H1 (cell line): Measurements from ENCODE around the gene CHCHD6. TPM values are rescaled to one million over a fixed set of nuclear protein-coding genes. Genes with fewer than 3 reads are reported as not detected.

Experiments used
- CTCF ChIA-PET: fragments of 300-600 bp; sonication (Branson Sonifier 250); formaldehyde crosslinking; loops from one replicate; lab custom pipeline; 2021; ENCODE audit not compliant: partially characterized antibody; lab: Charles Lee
- POLR2A ChIA-PET: fragments of 300-600 bp; sonication (Branson Sonifier 250); formaldehyde crosslinking; loops from one replicate; lab custom pipeline; 2021; ENCODE audit warnings: inconsistent platforms; ENCODE audit not compliant: partially characterized antibody; lab: Charles Lee
- DNase-seq, 2 experiments: peaks; one replicate each; pipeline versions ENCODE4 v3.0.0 to v3.0.0-alpha.2; 2010 to 2022; ENCODE audit warnings: low spot score in 2 of 2, low read depth in 1 of 2, mixed read lengths in 1 of 2
- FAIRE-seq: peaks from 2 replicates; lab custom pipeline; 2011; peaks lifted over from hg19 to GRCh38; lab: Jason Lieb, UNC
- H2AFZ ChIP-seq: 2 replicates; pipeline ENCODE4 v1.8.1; 2012; ENCODE audit warnings: low read length, inconsistent platforms
- H2AK5ac ChIP-seq: 2 replicates; pipeline ENCODE4 v1.6.1; 2013; ENCODE audit warnings: low read depth, low read length
- H2BK120ac ChIP-seq: replicated peaks from 2 replicates; pipeline ENCODE3; 2013; ENCODE audit warnings: low read depth, low read length, inconsistent platforms
- H2BK12ac ChIP-seq: 2 replicates; pipeline ENCODE4 v1.6.1; 2013; ENCODE audit warnings: low read depth, low read length
- H2BK15ac ChIP-seq: 2 replicates; pipeline ENCODE4 v1.6.1; 2013; ENCODE audit warnings: low read length
- H2BK20ac ChIP-seq: 2 replicates; pipeline ENCODE4 v1.6.1; 2013; ENCODE audit warnings: low read length
- H2BK5ac ChIP-seq: 2 replicates; pipeline ENCODE4 v1.6.1; 2013; ENCODE audit warnings: low read depth, low read length
- H3K14ac ChIP-seq: 2 replicates; pipeline ENCODE4 v1.6.1; 2013; ENCODE audit warnings: inconsistent platforms; ENCODE audit not compliant: insufficient read length
- H3K18ac ChIP-seq: 2 replicates; pipeline ENCODE4 v1.6.1; 2013; ENCODE audit warnings: low read length; ENCODE audit errors: extremely low read depth
- H3K23ac ChIP-seq: 2 replicates; pipeline ENCODE4 v1.6.1; 2013; ENCODE audit warnings: inconsistent platforms; ENCODE audit not compliant: insufficient read length
- H3K23me2 ChIP-seq: 2 replicates; pipeline ENCODE4 v1.6.1; 2013; ENCODE audit warnings: low read depth, low read length
- H3K27ac ChIP-seq: 2 replicates; pipeline ENCODE4 v1.6.1; 2011; ENCODE audit warnings: low read depth, low read length, inconsistent platforms
- H3K27me3 ChIP-seq, 4 experiments: replicated peaks in 1 of 4; 1 replicate in 1 of 4; 2 replicates in 3 of 4; pipeline versions ENCODE4 v1.6.1 to v1.8.1; 2011 to 2013; ENCODE audit warnings: low read length in 3 of 4, mild to moderate bottlenecking in 3 of 4, inconsistent platforms in 2 of 4, mixed read lengths in 2 of 4, moderate library complexity in 1 of 4; ENCODE audit not compliant: control insufficient read depth in 3 of 4, insufficient read depth in 3 of 4; ENCODE audit errors: extremely low read depth in 1 of 4
- H3K36me3 ChIP-seq, 4 experiments: 2 replicates each; pipeline versions ENCODE4 v1.6.1 to v1.8.1; 2011 to 2013; ENCODE audit warnings: mild to moderate bottlenecking in 4 of 4, low read length in 3 of 4, moderate library complexity in 2 of 4, control low read depth in 1 of 4, inconsistent platforms in 1 of 4; ENCODE audit not compliant: insufficient read depth in 4 of 4, control insufficient read depth in 2 of 4
- H3K4ac ChIP-seq: replicated peaks from 2 replicates; pipeline ENCODE3; 2013; ENCODE audit warnings: low read length, low read depth, mixed read lengths, inconsistent platforms; ENCODE audit not compliant: insufficient read length
- H3K4me1 ChIP-seq, 4 experiments: replicated peaks in 1 of 4; 1 replicate in 1 of 4; 2 replicates in 3 of 4; pipeline versions ENCODE4 v1.6.1 to v1.8.1; 2011 to 2013; ENCODE audit warnings: low read length in 3 of 4, inconsistent platforms in 2 of 4, mixed read lengths in 1 of 4; ENCODE audit not compliant: insufficient read depth in 4 of 4, control insufficient read depth in 3 of 4
- H3K4me2 ChIP-seq, 2 experiments: 2 replicates each; pipeline versions ENCODE4 v1.6.1 to v1.8.1; 2011 to 2013; ENCODE audit warnings: low read depth in 2 of 2, low read length in 2 of 2, control low read depth in 1 of 2, inconsistent platforms in 1 of 2, mild to moderate bottlenecking in 1 of 2; ENCODE audit not compliant: insufficient read depth in 1 of 2
- H3K4me3 ChIP-seq, 4 experiments: fragments of 200-600, 300-600 bp in 1 of 4; sonication (generic), shearing (Covaris generic), sonication (Bioruptor Twin) in 1 of 4; 2 replicates each; pipeline versions ENCODE4 v1.5.1 to v1.8.1; 2011 to 2016; ENCODE audit warnings: low read length in 4 of 4, low read depth in 3 of 4, control low read depth in 2 of 4, inconsistent platforms in 2 of 4, mild to moderate bottlenecking in 2 of 4, mixed read lengths in 1 of 4, moderate library complexity in 1 of 4; ENCODE audit not compliant: insufficient read depth in 2 of 4; ENCODE audit errors: extremely low read depth in 1 of 4
- H3K56ac ChIP-seq: replicated peaks from 2 replicates; pipeline ENCODE3; 2013; ENCODE audit warnings: low read depth, mild to moderate bottlenecking, mixed read lengths, low read length, inconsistent platforms; ENCODE audit not compliant: insufficient read length
- H3K79me1 ChIP-seq: 2 replicates; pipeline ENCODE4 v1.6.1; 2013; ENCODE audit warnings: low read depth, low read length, control low read depth
- H3K79me2 ChIP-seq, 2 experiments: 2 replicates each; pipeline versions ENCODE4 v1.6.1 to v1.8.1; 2012 to 2013; ENCODE audit warnings: low read length in 2 of 2, mild to moderate bottlenecking in 2 of 2, inconsistent platforms in 1 of 2; ENCODE audit not compliant: insufficient read depth in 2 of 2, control insufficient read depth in 1 of 2
- H3K9ac ChIP-seq, 4 experiments: replicated peaks in 1 of 4; 1 replicate in 1 of 4; 2 replicates in 3 of 4; pipeline versions ENCODE4 v1.6.1 to v1.8.1; 2011 to 2013; ENCODE audit warnings: low read depth in 3 of 4, low read length in 3 of 4, control low read depth in 2 of 4, mild to moderate bottlenecking in 2 of 4, moderate library complexity in 2 of 4, inconsistent platforms in 1 of 4; ENCODE audit errors: extremely low read depth in 1 of 4
- H3K9me3 ChIP-seq, 2 experiments: 2 replicates each; pipeline versions ENCODE4 v1.6.1 to v1.8.1; 2012 to 2013; ENCODE audit warnings: mild to moderate bottlenecking in 2 of 2, moderate library complexity in 2 of 2, control low read depth in 1 of 2, inconsistent platforms in 1 of 2, low read depth in 1 of 2, low read length in 1 of 2, mixed read lengths in 1 of 2; ENCODE audit not compliant: insufficient read depth in 2 of 2
- H4K20me1 ChIP-seq, 2 experiments: replicated peaks in 1 of 2; 2 replicates each; pipeline versions ENCODE3 to v1.8.1; 2011 to 2013; ENCODE audit warnings: inconsistent platforms in 2 of 2, low read length in 2 of 2, mild to moderate bottlenecking in 1 of 2; ENCODE audit not compliant: insufficient read depth in 2 of 2, control insufficient read depth in 1 of 2
- H4K5ac ChIP-seq: 2 replicates; pipeline ENCODE4 v1.6.1; 2013; ENCODE audit warnings: low read length, low read depth, mixed read lengths, inconsistent platforms; ENCODE audit not compliant: insufficient read length
- H4K8ac ChIP-seq: 2 replicates; pipeline ENCODE4 v1.8.0; 2013; ENCODE audit warnings: mild to moderate bottlenecking, moderate library complexity, low read length, inconsistent platforms; ENCODE audit not compliant: insufficient read depth; ENCODE audit errors: extremely low read depth
- H4K91ac ChIP-seq: replicated peaks from 2 replicates; pipeline ENCODE3; 2013; ENCODE audit warnings: low read length, mixed read lengths, inconsistent platforms; ENCODE audit not compliant: insufficient read length
- CTCF ChIP-seq, 3 experiments: IDR thresholded peaks; 1 replicate in 2 of 3; 2 replicates in 1 of 3; pipeline versions ENCODE4 v1.5.1 to v1.6.1; 2011; ENCODE audit warnings: low read length in 3 of 3, mild to moderate bottlenecking in 3 of 3, inconsistent platforms in 2 of 3, low read depth in 1 of 3, moderate library complexity in 1 of 3; ENCODE audit not compliant: insufficient read depth in 1 of 3; ENCODE audit errors: control extremely low read depth in 1 of 3
- JUND ChIP-seq: IDR thresholded peaks from 2 replicates; pipeline ENCODE4 v1.6.1; 2011; ENCODE audit warnings: mild to moderate bottlenecking, improper control_type of control experiment, low read length
- KDM4A ChIP-seq: IDR thresholded peaks from one replicate; pipeline ENCODE4 v1.7.1; 2012; ENCODE audit warnings: low read depth, mild to moderate bottlenecking, moderate library complexity, low read length, inconsistent platforms; ENCODE audit not compliant: severe bottlenecking
- RAD21 ChIP-seq, 2 experiments: IDR thresholded peaks in 1 of 2; conservative IDR thresholded peaks in 1 of 2; 2 replicates each; pipeline ENCODE4 v1.6.1; 2011; ENCODE audit warnings: low read depth in 2 of 2, low read length in 2 of 2, improper control_type of control experiment in 1 of 2, inconsistent platforms in 1 of 2, mild to moderate bottlenecking in 1 of 2, moderate library complexity in 1 of 2
- WGBS, 2 experiments: shearing (Covaris generic) in 1 of 2; methylation state at CpG; one replicate each; pipeline versions ENCODE4 v1.1.6 to v1.1.7; 2013 to 2015; ENCODE audit warnings: low lambda C conversion rate in 2 of 2, mixed read lengths in 2 of 2, inconsistent platforms in 1 of 2, low coverage in 1 of 2, missing lambda C conversion rate in 1 of 2; ENCODE audit not compliant: insufficient replicate concordance in 2 of 2, insufficient coverage in 1 of 2, insufficient read length in 1 of 2; ENCODE audit errors: extremely low coverage in 1 of 2, missing lambda C conversion rate in 1 of 2; 5-methylcytosine and 5-hydroxymethylcytosine counted together
- polyA plus RNA-seq, 7 experiments: library from polyadenylated mRNA; depleted of rRNA in 3 of 7; stranded (reverse) in 5 of 7; unstranded in 2 of 7; fragments of >200 nt in 5 of 7; fragments of 200-250 nt in 2 of 7; gene quantifications; 1 replicate in 5 of 7; 2 replicates in 1 of 7; 4 replicates in 1 of 7; pipeline versions ENCODE4 v1.2.1 to v1.2.3, GENCODE V29; 2011 to 2013; ENCODE audit warnings: missing spikeins in 2 of 7, mixed read lengths in 2 of 7
- total RNA-seq: library from RNA; stranded (reverse); fragmentation: NEBNext Ultra II Directional; extraction: Animal tissue kit (Norgen Biotek cat#: 25700); gene quantifications from 2 replicates; pipeline ENCODE4 v1.2.1, GENCODE V29; 2021

Gene CHCHD6
- total and polyA plus RNA-seq, 2 of the 8 experiments (the other 6 are each of a cell fraction or from before 2014, with no cell fraction given) = 32.4 to 37.6 TPM

GRCh38 chr3:126985132-126985985 is 281.3 kb downstream of the CHCHD6 start:
- WGBS, 2 experiments = 92% methylated on average over 12 of the region's 17 CpGs; no CpG with 5 or more reads in 1 of the 2 experiments
- FAIRE-seq (no peak), DNase-seq (no peak)
- no peak overlapping the region for H4K91ac ChIP-seq
- no peak overlapping the region for H3K23ac ChIP-seq
- H3K4ac ChIP-seq = no peak overlapping the region
- H2BK12ac ChIP-seq = 0 out of 2 replicates have a peak overlapping the region, but pooled peaks have one; percentile 27
- no peak overlapping the region for H3K9ac ChIP-seq
- H3K4me2 ChIP-seq = peak overlapping the region in 1 of 2 experiments; percentile 78; a peak in 1 of 4 replicates
- no peak overlapping the region for H3K14ac ChIP-seq
- no peak overlapping the region; the same call in 1 of the 2 replicates for H2AK5ac ChIP-seq
- CTCF ChIA-PET = interaction anchor here (0.8 to 10.0 kb wide), 14 partner anchors 10 to 471 kb away, joined by 3 to 74 read pairs (median 3); no protein-coding TSS in a partner anchor
- TF ChIP-seq CTCF (IDR thresholded peaks at IDR 0.05; ENCODE audit: control extremely low read depth in 1 of 3, insufficient read depth in 1 of 3, low read depth in 1 of 3, low read length in 3 of 3) = peak in 2 of 3 experiments; percentile 24 to 35; a peak in 2 of 4 replicates
- TF ChIP-seq KDM4A = no peak
- peak; percentile 40 to 51 for TF ChIP-seq RAD21 (IDR thresholded peaks at IDR 0.05 in 1 of 2, conservative IDR thresholded peaks at IDR 0.05 in 1 of 2; ENCODE audit: low read depth in 2 of 2, low read length in 2 of 2)
- TF ChIP-seq JUND = no peak
- TF ChIP-seq, all 59 proteins: peak for 2
- Histone ChIP-seq H3K79me2 (peaks cover 8 to 60% of the 10 kb centered on the region in 2 experiments; a peak in 3 of 4 replicates), H3K4me3 (no peak overlapping the region; a peak in 1 of 8 replicates), H3K56ac (no peak overlapping the region), H3K9me3 (no peaks in the 10 kb centered on the region), H4K8ac (no peak overlapping the region), H4K5ac (no peak overlapping the region), H2BK120ac (no peak overlapping the region), H3K4me1 (peaks cover 0 to 23% (median 12%) of the 10 kb centered on the region in 4 experiments; a peak in 6 of 7 replicates), H4K20me1 (peaks cover 24 to 43% of the 10 kb centered on the region in 2 experiments), H2AFZ (no peak overlapping the region), H2BK15ac (no peak overlapping the region), H3K36me3 (peaks cover 2 to 14% (median 10%) of the 10 kb centered on the region in 4 experiments; a peak in 6 of 8 replicates), H3K27ac (no peak overlapping the region), H2BK5ac (no peak overlapping the region), H3K27me3 (peaks cover 0 to 7% (median 3%) of the 10 kb centered on the region in 4 experiments; a peak in 5 of 7 replicates), H3K79me1 (peaks cover 25% of the 10 kb centered on the region), H2BK20ac (no peak overlapping the region), H3K23me2 (peaks cover 6% of the 10 kb centered on the region; the same call in 1 of the 2 replicates), H3K18ac (no peak overlapping the region; the same call in 1 of the 2 replicates)
- POLR2A ChIA-PET = interaction anchor here (0.6 to 2.2 kb wide), 4 partner anchors 12 to 234 kb away, joined by 3 to 9 read pairs (median 3); no protein-coding TSS in a partner anchor
